HG03469 (cell line): Measurements from ENCODE around the gene PLEKHG7.
A peak's percentile ranks its signal among the peaks of the same experiment; 100 is the strongest.
"Not testable (repeated sequence)": the region's sequence is repeated elsewhere in the genome, so short reads cannot be mapped to it uniquely, and the experiment has no call there.

Experiments used
- ATAC-seq: cut with Tn5 transposase; IDR thresholded peaks from one replicate; pipeline ENCODE4 v1.9.1; 2021; ENCODE audit warnings: mild to moderate bottlenecking, moderate library complexity, moderate number of reproducible peaks; ENCODE audit not compliant: unreplicated experiment

Gene PLEKHG7

GRCh38 chr12:92745856-92746550, 43.2 kb downstream of the PLEKHG7 start:
- ATAC-seq = no peak

- no peak for ATAC-seq
Observed at GRCh38 chr12:92747151-92747550, 44.4 kb downstream of the PLEKHG7 start.

DNA sequence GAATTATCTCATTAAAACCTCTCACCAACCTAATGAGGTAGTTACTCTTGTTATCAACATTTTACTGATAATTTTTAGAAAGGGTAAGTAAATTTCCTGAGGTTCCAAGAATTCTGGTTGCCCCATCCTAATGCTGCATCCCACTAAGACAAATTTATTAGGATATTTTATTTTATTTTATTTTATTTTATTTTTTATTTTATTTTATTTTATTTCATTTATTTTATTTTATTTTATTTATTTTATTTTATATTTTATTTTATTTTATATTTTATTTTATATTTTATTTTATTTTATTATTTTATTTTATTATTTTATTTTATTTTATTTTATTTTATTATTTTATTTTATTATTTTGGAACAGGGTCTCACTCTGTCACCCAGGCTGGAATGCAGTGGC, 46.9 kb downstream of the PLEKHG7 start:
- not testable (repeated sequence) for ATAC-seq

GRCh38 chr12:92753976-92754885, 51.4 kb downstream of the PLEKHG7 start:
- ATAC-seq = no peak

GRCh38 chr12:92756898-92757596, 54.3 kb downstream of the PLEKHG7 start:
- ATAC-seq = no peak

DNA sequence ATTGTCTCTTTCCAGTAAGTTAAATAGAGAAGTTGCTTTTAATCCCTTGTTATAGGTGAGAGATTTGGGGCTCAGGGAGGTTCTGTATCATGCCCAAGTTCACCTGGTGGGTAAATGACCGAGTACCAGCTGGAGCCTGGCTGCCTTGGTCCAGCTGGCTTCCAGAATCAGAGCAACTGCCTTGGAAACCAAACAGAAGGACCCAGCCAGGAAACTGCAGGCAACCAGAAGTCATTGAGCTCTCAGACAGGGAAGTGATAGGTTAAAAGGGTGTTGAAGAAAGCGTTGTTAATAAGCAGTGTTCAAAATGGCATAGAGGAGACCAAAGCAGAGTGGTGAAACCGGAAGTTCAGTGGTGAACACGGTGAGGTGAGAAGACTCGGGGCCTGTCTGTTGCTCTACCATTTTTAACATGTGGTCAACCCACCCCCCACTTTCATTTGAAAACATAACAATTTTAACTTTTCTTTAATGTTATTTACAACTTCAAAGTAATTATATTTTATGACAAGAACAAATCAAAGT, 54.9 kb downstream of the PLEKHG7 start:
- no peak for ATAC-seq

DNA sequence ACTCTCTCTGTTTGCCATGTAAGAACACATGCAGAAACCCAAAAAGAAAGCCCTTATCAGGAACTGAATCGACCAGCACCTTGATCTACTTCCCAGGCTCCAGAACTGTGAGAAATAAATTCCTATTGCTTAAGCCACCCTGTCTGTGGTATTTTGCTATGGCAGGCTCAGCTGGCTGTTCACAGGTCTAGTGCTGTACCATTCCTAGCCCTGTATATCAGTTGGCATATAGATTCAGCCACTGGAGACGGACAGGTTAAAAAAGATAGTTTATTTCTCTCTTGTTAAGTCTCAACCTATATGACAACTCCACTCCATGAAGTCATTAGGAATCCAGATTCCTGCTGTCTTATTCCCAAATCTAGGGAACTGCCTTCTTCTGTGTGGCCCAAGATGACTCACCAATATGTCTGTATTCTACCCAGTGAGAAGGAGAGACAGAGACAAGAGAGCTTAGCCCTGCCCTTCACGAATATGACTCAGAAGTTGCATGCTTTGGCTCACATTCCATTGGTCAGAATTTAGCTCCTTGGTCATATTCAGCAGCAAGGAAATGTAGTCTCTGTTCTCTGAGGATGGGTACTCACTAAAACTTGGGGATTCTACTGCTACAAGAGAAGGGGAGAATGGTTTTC, 57.0 kb downstream of the PLEKHG7 start:
- no peak for ATAC-seq

DNA sequence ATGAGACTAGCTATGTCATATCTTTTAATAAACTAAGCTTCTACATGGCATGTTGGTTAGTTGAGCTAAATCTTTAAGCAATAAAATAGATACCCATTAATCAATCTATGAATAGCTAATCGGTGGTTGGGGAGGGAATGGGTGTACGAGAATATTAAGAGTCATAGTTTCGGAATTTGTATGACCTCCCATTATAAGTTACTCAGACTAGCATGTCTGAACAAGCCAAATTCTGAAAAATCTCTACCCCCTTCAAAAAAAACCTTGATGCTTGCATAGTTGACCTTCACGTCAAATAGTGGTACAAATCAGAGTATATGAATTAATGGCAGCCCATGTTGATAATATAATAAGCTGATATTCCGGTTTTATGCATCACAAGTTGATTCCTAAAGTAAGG, 60.0 kb downstream of the PLEKHG7 start:
- ATAC-seq = no peak

GRCh38 chr12:92764831-92765230, 62.0 kb downstream of the PLEKHG7 start:
- ATAC-seq = no peak

- no peak for ATAC-seq
Observed at GRCh38 chr12:92765871-92766270, 63.1 kb downstream of the PLEKHG7 start.

GRCh38 chr12:92769124-92769901, 66.5 kb downstream of the PLEKHG7 start:
- peak; percentile 79 for ATAC-seq

DNA sequence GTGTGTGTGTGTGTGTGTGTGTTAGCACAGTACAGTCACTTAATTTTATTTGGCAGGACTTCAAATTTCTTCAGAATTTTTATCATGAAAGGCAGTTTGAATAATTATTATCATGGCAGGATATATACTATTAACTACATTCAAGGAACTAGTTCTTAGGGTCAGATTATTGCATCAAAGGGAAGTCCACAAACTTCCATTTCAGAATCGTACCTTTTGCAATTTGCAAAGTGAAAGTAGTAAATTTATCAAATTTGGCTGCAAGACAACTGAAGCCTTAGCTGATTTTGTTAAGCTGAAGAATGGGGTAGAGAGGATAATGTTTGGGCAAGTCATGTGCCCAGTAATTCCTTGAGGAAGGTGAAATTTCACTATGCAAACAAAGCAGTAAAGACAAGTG, 68.2 kb downstream of the PLEKHG7 start:
- ATAC-seq = no peak

GRCh38 chr12:92775416-92775815, 72.6 kb downstream of the PLEKHG7 start:
- no peak for ATAC-seq

- ATAC-seq = no peak
Observed at GRCh38 chr12:92778525-92778924, 75.7 kb downstream of the PLEKHG7 start.

DNA sequence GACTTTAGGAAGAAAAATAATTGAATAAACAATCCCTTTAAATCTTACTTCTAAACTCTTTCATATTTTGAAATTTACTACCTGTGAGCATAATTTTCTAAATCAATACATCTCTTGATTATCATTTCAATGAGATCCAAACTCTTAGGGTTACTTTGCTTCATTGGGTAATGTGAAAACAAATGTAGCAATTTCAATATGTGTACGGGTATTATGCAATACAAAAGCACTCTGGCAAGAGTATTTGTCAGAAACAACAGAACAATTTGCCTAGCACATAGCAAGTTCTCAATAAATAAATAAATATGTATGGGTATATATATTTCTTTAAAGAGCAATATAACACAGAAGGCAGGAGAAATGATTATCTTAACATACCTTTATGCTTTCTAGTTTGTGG, 77.1 kb downstream of the PLEKHG7 start:
- ATAC-seq = no peak

GRCh38 chr12:92784356-92784755, 81.6 kb downstream of the PLEKHG7 start:
- ATAC-seq = no peak

GRCh38 chr12:92784797-92785562, 82.2 kb downstream of the PLEKHG7 start:
- peak; percentile 90 for ATAC-seq

DNA sequence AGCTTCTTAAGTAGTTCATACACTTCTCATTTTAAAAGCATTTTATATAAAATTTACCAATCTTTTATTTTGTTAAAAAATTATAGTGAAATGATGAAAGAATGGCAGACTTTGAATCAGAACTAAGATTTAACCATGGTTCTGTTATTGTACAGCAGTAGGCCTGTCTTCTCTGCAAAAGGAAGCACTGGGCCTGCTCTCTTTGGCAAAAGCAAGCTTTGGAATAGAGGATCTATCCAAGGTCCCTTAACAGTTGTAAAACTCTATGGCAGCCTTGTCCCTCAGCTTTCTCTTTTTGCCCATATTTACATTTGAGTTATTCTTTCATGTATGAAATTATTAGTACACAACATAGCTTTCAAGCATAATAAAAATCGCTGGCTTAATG, 82.8 kb downstream of the PLEKHG7 start:
- no peak for ATAC-seq

DNA sequence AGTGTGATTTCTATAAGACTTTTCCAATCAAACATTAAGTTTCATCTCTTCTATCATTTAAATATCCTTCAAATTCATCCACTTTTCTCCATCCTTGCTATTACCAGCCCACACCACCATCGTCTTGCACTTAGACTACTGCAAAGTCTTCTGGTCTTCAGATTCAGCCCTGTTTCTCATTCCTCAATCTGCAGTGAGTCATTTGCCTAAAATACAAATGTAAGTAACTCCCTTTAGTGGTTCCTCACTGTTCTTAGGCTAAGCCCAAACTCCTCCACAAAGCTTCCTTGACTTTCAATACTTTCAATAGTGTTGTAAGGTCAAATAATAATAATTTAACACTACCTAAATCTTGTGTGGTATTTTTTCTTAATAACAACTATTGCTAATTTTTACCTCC, 83.3 kb downstream of the PLEKHG7 start:
- ATAC-seq = no peak
